ENCODE results near the gene ARPC1A. TPM values are rescaled to one million over a fixed set of nuclear protein-coding genes. Genes with fewer than 3 reads are reported as not detected.
"Not testable (repeated sequence)": the region's sequence is repeated elsewhere in the genome, so short reads cannot be mapped to it uniquely, and the experiment has no call there.

ARPC1A gene
- total RNA-seq, 1 experiment from 2014 or later, result 201 TPM

DNA sequence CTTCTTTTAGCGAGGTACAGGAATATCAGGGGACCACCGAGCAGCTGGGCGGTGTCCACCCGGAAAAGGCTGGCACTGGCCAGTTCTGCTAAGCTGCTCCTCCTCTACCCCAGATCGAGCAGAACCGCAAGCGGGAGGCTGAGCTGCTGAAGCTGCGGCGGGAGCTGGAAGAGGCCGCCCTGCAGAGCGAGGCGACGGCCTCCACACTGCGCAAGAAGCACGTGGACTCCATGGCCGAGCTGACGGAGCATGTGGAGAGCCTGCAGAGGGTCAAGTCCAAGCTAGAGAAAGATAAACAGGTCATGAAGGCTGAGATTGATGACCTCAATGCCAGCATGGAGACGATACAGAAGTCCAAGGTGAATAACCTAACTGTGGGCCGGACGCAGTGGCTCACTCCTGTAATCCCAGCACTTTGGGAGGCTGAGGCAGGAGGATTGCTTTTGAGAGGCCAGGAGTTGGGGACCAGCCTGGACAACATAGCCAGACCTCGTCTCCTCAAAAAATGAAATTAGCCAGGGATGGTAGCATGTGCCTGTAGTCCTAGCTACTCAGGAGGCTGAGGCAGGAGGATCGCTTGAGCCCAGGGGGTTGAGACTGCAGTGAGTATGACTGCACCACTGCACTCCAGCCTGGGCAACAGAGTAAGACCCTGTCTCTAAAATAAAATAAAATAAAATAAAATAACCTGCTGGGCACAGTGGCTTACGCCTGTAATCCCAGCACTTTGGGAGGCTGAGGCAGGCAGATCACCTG is 37.7 kb upstream of the ARPC1A start:
- H3K4me1 ChIP-seq, result 0 out of 2 replicates have a peak, but pooled peaks cover 3% of the 10 kb centered on the region
- no peak overlapping the region for H3K4me3 Mint-ChIP-seq (ENCODE audit: unreplicated experiment)
- no peaks in the 10 kb centered on the region for H3K27me3 Mint-ChIP-seq (ENCODE audit: insufficient read depth, unreplicated experiment)
- TF ChIP-seq CTCF (IDR thresholded peaks at IDR 0.05; ENCODE audit: insufficient read depth in 1 of 2, low read depth in 1 of 2, low read length in 1 of 2, severe bottlenecking in 1 of 2, unreplicated experiment in 1 of 2), result no peak
- H3K9me3 Mint-ChIP-seq (ENCODE audit: unreplicated experiment), result no peaks in the 10 kb centered on the region
- no peak for DNase-seq
- CTCF ChIA-PET, result interaction anchor here (0.6 kb wide), 1 partner anchor 18 kb away, joined by 5 read pairs; no protein-coding TSS in a partner anchor
- H3K4me3 ChIP-seq (ENCODE audit: low read depth, low read length), result no peak overlapping the region
- no peak overlapping the region for H3K27ac Mint-ChIP-seq (ENCODE audit: unreplicated experiment)
- intact Hi-C loops (cut with micrococcal nuclease; ENCODE audit: unreplicated experiment), result no loop called here
- no peaks in the 10 kb centered on the region for H3K36me3 Mint-ChIP-seq (ENCODE audit: insufficient read depth, unreplicated experiment)
- no TSS peak for BruUV-seq (replicated peaks)
- H3K9me3 ChIP-seq, result no peaks in the 10 kb centered on the region
- no peaks in the 10 kb centered on the region for H3K36me3 ChIP-seq (ENCODE audit: control insufficient read depth, insufficient read depth, low read length)
- POLR2A ChIA-PET, result no interaction called here
- H3K27me3 ChIP-seq (replicated peaks; ENCODE audit: control insufficient read depth, insufficient read depth, low read length), result no peaks in the 10 kb centered on the region
- H3K4me1 Mint-ChIP-seq (ENCODE audit: low read depth, unreplicated experiment), result no peaks in the 10 kb centered on the region

GRCh38 chr7:99289185-99289584 is 36.5 kb upstream of the ARPC1A start:
- no peaks in the 10 kb centered on the region for H3K36me3 ChIP-seq (ENCODE audit: control insufficient read depth, insufficient read depth, low read length)

GRCh38 chr7:99290148-99290547 is 35.5 kb upstream of the ARPC1A start:
- intact Hi-C loops (cut with micrococcal nuclease; ENCODE audit: unreplicated experiment); H3K27ac Mint-ChIP-seq (ENCODE audit: unreplicated experiment); H3K36me3 Mint-ChIP-seq (ENCODE audit: insufficient read depth, unreplicated experiment); DNase-seq; BruUV-seq (replicated peaks); H3K4me3 Mint-ChIP-seq (ENCODE audit: unreplicated experiment); H3K9me3 ChIP-seq; H3K4me1 ChIP-seq; H3K4me1 Mint-ChIP-seq (ENCODE audit: low read depth, unreplicated experiment); H3K9me3 Mint-ChIP-seq (ENCODE audit: unreplicated experiment); POLR2A ChIA-PET; H3K27me3 ChIP-seq (replicated peaks; ENCODE audit: control insufficient read depth, insufficient read depth, low read length); H3K4me3 ChIP-seq (ENCODE audit: low read depth, low read length); H3K27me3 Mint-ChIP-seq (ENCODE audit: insufficient read depth, unreplicated experiment); H3K36me3 ChIP-seq (ENCODE audit: control insufficient read depth, insufficient read depth, low read length): not testable (repeated sequence)
- CTCF ChIA-PET, result interaction anchor here (0.7 kb wide), 1 partner anchor 112 kb away, joined by 5 read pairs; no protein-coding TSS in a partner anchor

More at GRCh38 chr7:99289185-99289584, 36.5 kb upstream of the ARPC1A start:
- Mint-ChIP-seq H3K4me1 (ENCODE audit: low read depth, unreplicated experiment) (peaks cover 4% of the 10 kb centered on the region), H3K27ac (ENCODE audit: unreplicated experiment) (no peak overlapping the region), H3K9me3 (ENCODE audit: unreplicated experiment) (no peaks in the 10 kb centered on the region), H3K4me3 (ENCODE audit: unreplicated experiment) (no peak overlapping the region), H3K36me3 (ENCODE audit: insufficient read depth, unreplicated experiment) (no peaks in the 10 kb centered on the region), H3K27me3 (ENCODE audit: insufficient read depth, unreplicated experiment) (no peaks in the 10 kb centered on the region)
- no peaks in the 10 kb centered on the region for H3K27me3 ChIP-seq (replicated peaks; ENCODE audit: control insufficient read depth, insufficient read depth, low read length)
- intact Hi-C loops (cut with micrococcal nuclease; ENCODE audit: unreplicated experiment), result no loop called here
- CTCF ChIA-PET, result no interaction called here
- H3K4me3 ChIP-seq (ENCODE audit: low read depth, low read length), result no peak overlapping the region
- no peaks in the 10 kb centered on the region for H3K9me3 ChIP-seq
- no TSS peak for BruUV-seq (replicated peaks)
- POLR2A ChIA-PET, result no interaction called here
- TF ChIP-seq CTCF (IDR thresholded peaks at IDR 0.05; ENCODE audit: insufficient read depth in 1 of 2, low read depth in 1 of 2, low read length in 1 of 2, severe bottlenecking in 1 of 2, unreplicated experiment in 1 of 2), result no peak
- H3K4me1 ChIP-seq, result 0 out of 2 replicates have a peak, but pooled peaks cover 3% of the 10 kb centered on the region
- DNase-seq, result no peak

Measured in Caco-2 (cell line).